ENCODE measurements around the gene FOXI1.
"Not testable (repeated sequence)": the region's sequence is repeated elsewhere in the genome, so short reads cannot be mapped to it uniquely, and the experiment has no call there.

The FOXI1 gene

DNA sequence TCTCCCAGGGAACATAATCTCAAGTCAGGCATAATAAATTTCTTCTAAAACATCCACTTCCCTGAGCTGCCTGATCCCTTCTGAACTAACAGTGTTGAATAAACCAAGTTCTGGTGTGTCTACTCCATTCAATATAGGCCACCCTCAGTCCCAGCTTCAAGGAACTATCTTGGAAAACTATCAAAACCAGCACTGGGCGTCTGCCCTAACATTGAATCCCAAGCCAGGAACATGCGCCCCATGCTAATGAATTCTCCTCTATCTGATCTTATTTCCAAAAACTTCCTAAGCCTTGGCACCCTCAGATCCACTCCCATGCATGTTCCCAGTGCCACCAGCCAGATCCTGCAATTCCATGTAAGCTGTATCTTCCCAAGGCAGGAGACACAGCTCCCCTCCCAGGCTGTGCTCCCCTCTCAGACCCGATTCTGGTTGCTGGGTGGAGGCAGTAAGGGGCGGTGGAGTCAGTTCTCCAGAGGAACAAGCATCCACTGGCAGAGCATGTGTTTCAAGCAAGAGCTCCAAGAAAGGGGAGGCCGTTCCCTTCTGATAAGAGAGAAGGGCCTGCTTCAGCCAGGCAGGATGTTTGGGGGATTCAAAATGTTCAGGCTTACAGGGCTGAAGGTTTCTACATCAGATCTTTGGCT, 13.1 kb upstream of the FOXI1 start:
- DNase-seq (ENCODE audit: low spot score): no peak

DNA sequence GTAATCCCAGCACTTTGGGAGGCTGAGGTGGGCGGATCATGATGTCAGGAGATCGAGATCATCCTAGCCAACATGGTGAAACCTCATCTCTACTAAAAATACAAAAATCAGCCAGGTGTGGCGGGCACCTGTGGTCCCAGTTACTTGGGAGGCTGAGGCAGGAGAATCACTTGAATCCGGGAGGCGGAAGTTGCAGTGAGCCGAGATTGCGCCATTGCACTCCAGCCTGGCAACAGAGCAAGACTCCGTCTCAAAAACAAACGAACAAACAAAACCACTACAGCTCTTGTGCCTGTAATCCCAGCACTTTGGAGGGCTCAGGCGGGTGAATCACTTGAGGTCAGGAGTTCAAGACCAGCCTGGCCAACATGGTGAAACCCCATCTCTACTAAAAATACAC, 11.4 kb upstream of the FOXI1 start:
- not testable (repeated sequence) for DNase-seq (ENCODE audit: low spot score)

DNA sequence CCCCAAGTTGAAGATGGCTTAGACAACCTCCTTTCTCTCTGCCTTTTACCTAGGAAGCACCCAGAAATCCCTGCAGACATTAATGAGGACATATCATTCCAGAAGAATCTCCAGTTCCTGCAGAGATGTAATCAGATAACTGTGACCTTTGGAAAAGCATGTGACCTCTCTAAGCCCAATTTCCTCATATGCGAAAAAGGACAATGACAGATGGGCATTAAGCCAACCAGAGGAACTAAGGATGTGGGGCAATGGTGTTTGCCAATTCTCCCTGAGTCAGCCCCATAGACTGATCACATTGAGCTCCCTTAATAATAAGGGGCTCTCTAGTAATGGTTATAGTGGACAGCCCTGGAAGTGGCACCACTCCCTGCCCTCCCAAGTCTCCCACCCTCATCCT, 10.1 kb upstream of the FOXI1 start:
- DNase-seq (ENCODE audit: low spot score): no peak

DNA sequence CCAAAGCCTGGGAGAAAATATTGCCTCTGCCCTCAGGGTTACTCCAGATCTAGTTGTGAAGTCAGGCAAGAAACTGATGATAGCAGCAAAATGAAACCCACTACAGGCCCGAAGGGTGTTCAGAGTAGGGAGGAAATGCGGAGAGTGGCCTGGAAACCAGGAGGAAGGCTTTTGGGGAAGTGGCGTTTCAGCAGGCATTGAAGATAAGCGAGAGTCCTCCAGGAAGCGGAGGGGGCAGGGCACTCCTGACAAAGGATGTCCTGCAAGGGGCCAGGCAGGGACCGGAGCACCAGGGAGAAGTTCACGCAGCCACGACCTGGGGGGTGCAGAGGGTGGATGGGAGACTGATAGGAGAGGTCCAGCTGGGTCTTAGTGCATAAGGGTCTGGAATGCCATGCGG, 7.8 kb upstream of the FOXI1 start:
- DNase-seq (ENCODE audit: low spot score): peak; percentile 17

DNA sequence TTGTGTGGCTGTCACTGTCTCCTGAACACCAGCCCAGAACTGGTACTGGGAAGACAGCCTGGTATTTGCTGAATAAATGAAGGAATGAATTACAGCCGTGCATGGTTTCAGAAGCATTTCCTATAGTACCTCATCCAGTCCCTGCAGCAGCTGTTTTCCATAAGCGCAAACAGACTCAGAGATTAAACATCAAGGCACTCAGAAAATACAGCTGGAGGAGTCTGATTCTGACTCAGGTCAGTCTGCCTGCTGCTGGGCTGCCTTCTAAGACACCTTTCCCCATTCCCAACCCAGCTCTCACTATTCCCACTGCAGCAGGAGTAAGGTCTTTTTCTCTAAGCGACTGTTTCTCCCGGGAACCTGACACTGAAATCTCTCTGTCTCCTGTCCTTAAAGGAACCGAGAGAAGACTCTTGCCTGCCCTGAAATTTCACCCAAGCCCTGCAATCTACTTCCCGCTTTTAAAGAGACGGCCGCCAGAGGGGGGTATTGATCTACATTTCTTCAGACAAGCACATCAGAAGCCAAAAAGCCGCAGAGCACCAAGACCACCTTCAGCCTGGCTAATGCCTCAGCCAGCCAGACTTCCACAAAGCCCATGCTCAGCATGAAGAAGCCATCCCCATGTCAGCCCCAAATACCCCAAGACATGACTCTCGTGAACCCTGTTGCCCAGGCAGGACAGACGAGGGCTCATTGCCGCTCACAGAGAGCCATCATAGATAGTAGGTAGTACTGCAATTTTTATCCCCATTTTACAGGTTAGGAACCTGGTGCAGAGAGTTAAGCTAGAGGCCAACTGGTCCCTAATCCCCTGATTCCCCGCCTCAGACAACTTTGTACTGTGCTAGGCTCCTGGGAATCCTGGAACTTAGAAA, 5.4 kb upstream of the FOXI1 start:
- peak; percentile 86 for DNase-seq (ENCODE audit: low spot score)

DNA sequence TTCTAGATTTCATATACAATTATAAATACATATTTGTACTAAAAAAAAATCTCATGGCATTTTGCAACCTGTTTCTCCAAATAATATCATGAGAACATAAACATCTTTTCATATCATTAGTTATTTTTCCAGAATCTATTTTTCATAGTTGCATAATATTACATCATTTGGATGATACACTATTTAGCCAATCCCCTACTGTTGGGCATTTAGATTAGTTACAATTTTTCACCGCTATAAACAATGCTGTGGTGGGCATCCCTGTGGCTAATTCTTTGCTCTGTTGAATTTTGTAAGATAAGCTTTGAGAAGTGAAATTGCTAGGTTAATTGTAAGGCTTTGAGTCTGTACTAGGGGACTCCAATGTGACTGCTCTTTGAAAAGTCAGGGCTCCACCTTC, 2.2 kb upstream of the FOXI1 start:
- DNase-seq (ENCODE audit: low spot score): no peak

DNA sequence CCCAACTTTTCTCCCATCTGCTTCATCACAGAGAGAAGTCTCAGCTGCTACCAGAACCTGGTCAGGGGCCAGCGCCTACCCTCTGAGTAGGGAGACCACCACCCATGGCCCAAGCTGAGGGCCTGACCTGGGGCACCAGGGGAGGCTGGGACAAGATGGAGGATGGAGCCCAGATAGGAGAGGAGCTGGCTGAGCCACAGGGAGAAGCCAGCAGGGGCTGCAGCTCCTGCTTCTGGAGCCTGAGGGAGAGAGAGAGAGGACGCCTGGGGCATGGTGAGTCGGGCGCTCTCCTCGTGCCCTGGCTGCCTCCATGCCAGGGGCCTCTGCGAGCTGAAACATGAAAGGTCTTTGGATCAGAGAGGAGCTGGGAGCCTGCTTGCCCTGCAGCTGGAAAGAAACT, 1.4 kb upstream of the FOXI1 start:
- no peak for DNase-seq (ENCODE audit: low spot score)

DNA sequence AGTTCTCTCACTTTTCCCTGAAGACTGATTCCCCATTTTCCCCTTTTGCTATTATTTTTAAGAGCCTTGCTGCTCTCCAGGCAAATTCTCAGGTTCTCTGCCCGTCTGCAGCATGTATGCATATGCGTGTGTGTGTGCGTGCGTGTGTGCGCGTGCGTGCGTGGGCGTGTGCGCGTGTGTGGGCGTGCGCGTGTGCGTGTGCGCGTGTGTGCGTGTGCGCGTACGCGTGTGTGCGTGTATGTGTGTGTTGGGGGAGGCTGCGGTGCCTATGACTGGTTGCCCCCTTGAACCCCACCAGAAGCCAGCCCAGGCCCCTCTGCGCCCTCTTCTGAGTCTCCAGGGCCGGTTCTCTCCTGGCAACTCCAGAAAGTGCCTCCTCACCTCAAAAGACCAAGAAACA, 987 bp upstream of the FOXI1 start:
- DNase-seq (ENCODE audit: low spot score): no peak

DNA sequence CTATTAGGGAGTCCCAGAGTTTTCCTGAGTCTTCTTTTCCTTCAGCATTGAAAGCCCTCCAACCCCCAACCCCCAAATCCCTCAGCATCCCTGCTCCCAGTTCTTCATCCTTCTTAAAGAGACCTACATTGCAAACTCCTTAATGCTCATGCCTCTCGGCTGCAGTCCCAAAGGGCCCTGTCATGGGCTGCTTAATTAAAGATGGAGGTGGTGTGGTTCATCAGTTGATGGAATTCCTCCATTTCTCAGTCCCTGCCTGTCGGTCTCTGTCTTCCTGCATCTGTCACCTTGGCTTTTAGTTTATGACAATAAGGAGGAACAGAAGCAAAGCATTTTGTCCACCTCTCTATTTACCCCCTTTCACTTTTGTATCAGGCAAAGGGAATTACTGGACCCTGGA, 2.0 kb downstream of the FOXI1 start:
- no peak for DNase-seq (ENCODE audit: low spot score)

DNA sequence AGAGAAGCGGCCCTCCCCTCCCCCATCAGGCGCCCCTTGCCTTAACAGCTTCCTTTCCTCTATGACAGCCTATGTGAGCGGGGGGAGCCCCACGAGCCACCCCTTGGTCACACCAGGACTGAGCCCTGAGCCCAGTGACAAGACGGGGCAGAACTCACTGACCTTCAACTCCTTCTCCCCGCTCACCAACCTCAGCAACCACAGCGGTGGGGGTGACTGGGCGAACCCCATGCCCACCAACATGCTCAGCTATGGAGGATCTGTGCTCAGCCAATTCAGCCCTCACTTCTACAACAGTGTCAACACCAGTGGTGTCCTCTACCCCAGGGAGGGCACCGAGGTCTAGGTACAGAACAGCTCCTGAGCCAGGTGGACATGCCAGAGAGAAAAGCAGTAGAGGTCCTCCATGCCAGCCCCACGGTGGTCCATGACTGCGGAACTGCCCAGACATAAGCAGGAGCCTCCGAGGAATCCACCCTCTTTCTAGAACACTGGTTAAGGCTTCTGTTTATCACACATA, 2.6 kb downstream of the FOXI1 start:
- DNase-seq (ENCODE audit: low spot score): no peak

DNA sequence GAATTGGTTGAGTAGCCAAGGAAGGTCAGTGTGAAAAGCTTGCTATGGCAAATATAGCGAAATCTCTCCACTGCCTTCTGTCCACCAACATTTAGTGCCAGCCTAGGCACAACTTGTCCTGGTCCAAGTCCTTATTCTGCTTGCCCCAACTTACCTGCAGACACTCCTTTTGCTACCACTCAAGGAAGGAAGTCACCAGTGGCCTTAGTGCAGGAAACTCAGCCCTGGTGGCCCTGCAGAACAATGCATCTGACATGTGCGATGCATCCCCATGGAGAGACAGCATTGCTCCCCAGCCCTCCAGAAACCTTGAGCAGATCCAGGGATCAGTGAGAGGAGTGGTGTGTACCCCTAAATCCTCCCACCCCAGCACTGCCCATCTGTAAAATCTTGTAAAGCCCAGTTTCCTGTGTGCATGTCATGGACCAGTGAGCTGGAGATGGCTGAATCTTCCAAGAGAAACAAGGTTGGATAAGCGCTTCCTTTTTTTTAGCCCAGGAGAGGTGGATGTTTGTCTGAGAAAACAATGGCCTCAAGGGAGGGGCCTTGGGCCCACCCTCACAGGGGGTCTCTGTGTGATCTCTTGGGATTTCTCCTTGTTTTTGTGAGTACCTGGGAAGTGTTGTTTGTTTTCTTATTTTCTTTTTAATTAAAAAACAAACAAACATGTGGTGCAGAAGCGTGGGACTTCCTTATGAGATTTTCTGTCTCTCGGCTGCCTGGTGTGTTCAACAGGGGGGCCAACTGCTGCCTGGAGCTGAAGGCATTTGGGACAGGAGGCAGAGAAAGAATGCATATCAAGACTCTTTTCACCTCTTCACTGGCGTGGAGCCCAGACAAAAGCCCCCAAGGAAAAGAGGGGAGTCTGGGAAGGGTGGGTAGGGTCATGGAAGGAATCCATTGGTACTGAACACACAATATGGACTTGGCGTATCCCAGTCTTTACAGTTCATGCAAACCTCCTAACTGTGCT, 3.6 kb downstream of the FOXI1 start:
- no peak for DNase-seq (ENCODE audit: low spot score)

DNA sequence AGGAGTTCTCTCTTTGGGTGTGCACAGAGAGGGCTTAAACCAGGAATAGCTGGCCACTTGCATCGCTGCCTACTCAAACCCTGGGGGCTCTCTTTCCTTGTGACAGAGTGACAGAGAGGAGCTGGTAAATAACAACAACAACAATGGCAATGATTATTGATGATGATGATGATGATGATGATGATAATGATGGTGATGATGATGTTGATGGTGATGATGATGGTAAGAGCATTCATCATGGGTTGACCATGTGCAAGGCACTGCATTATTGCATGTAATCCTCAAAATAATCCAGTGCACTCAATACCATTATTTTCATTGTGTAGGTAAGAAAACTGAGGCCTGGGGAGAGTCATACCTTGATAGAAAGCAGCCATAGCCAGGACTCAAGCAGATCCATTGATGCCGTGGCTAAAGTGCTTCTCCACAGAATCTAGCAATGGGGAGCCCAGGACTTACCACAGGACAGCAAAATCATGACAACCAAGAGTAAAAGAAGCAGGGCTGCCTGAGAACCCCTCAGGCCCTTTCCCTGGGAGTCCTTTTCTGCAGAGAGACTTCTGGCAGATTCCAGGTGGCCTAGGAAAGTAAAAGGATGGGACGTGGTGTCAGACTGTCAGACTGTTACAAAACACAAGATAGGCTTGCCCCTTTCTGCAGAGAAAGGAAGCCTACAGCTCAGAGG, 4.8 kb downstream of the FOXI1 start:
- no peak for DNase-seq (ENCODE audit: low spot score)

DNA sequence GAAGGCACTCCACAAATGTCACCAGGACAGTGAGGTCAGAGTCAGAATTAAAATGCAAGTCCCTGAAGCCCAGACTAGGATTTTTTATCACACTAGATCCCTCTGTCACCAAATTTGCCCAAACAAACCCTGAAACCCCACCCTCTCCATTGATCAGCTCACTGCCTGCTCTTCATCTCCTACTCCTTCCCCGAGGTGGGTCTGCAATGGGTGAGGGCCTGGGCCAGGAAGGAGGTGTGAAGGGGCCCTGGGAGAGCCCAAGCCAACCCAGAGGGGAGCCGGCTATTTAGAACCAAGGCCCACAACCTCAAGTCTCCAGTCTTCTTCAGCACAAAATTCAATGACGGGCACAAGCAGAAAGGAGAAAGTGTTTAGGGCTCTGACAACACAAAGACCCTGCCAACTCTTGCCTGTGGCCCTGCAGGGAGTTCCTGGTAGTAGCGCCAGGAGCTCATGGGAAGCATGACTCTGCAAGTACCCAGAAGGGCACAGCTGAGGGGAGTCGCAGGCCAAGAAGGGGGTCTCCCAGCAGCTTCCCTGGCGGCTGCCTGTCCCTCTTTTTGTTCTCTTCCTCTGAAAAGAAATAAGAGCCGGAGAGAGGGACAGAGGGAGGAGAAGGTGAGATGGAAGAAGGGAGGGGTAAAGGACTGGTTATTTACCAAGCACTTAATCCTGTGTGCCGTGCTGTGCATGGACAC, 5.5 kb downstream of the FOXI1 start:
- DNase-seq (ENCODE audit: low spot score): no peak

DNA sequence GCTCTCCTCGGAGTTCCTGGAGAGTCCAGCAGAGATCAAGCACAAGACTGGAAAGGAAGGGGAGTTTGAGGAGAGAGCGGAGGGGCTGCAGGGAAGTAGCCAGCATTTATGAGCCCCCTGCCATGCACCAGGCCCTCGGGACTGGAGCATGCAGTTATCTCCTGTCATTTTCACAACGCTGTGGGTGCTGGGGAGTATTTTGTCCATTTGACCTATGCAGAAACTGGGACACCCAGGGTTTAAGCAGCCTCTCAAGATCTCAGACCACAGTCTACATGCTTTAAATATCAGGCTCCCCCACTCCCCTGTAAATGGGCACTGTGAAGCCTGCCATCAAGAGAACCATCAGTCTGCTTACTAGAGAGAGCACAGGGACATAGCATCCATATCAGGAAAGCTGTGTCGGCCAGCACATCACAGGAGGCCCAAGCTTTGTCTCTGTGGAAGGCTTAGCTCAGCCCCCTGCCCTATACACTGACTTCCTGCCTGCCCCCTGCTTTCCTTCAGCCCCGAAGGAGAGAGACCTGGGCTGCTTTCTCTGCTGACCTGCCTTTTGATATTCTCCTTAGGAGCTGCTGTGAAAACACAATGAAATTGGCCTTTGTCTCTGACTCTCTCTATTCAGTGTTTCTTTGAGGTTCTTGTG, 7.3 kb downstream of the FOXI1 start:
- no peak for DNase-seq (ENCODE audit: low spot score)

DNA sequence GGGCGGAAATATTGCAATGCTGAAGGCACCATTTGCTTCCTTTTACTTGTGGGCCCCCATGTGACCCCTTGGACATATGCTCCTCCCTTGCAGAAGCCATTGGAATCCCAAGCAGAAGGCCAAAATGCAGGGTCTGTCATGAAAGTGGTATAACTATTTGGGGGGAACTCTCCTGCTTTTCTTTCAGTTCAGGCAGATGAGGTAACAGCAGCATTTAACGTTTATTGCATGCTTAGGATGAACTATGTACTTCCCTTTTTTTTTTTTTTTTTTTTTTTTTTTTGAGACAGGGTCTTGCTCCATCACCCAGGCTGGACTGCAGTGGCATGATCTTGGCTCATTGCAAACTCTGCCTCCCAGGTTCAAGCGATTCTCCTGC, 7.8 kb downstream of the FOXI1 start:
- no peak for DNase-seq (ENCODE audit: low spot score)

DNA sequence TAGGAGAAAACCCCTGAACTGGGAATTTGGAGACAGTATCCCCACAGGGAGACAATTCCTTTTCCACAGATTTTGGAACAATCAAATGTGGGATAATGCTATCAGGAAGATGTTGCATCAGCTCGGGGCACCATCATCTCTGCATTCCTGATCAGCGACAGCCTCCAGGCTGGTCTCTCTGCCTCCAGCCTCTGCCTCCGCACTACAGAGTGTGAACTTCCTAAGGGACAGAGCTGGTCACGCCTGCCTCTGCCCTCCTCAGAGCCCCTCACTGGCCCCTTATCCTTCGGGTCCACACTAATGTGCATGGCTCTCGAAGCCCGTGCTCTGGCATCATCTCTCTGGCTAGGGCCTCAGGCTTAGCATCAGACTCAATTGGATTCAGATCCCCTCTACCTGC, 8.6 kb downstream of the FOXI1 start:
- no peak for DNase-seq (ENCODE audit: low spot score)

DNA sequence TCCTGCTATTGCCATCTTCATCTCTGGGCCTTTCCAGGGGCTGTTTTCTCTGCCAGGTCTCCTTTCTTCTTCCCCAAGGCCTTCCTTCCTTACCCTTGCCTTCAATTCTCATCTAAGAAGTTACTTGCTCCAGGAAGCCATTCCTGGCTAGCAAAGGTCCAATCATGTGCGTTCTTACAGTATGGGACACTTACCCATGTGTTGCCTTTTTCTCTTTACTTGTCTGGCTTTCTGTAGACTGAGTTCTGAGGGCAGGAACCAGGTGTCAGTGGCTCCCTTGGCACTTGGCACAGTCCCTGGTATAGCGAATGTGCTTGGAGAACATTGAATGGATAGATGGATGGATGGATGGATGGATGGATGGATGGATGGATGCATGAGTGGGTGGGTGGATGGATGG, 10.2 kb downstream of the FOXI1 start:
- DNase-seq (ENCODE audit: low spot score): no peak

DNA sequence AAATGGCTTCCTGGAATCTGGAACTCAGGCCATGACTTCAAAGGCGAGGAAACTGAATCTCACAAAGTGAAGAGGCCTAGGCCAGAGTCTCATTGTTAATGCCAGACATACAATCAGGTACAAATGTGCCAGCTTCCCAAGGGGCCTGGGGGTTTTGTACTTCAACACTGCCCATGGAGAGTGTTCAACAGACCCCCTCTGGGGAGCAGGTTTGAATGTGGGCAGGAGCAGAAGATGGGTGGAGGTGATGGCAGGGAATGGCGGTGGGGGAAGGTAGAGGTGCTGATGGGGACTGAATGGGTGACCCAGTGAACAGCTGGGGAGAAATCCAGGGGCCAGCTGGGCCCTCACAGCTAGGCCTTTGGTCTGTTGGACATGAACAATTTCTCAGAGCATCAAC, 12.0 kb downstream of the FOXI1 start:
- DNase-seq (ENCODE audit: low spot score): no peak

DNA sequence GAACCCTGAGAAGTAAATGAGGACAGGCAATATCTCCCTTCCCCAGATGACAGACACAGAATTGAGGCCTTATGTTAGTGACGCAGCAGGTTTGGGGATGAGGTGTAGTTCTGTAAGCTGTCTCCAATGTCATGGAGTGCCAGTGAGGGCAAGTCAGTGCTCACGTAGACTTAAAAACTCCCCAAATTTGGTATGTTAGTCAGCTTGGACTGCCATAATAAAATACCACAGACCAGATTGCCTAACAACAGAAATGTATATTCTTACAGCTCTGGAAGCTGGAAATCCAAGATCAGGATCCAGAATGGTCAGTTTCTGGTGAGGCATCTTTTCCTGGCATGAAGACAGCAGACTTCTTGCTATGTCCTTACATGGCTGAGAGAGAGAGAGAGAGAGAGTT, 14.9 kb downstream of the FOXI1 start:
- DNase-seq (ENCODE audit: low spot score): no peak

DNA sequence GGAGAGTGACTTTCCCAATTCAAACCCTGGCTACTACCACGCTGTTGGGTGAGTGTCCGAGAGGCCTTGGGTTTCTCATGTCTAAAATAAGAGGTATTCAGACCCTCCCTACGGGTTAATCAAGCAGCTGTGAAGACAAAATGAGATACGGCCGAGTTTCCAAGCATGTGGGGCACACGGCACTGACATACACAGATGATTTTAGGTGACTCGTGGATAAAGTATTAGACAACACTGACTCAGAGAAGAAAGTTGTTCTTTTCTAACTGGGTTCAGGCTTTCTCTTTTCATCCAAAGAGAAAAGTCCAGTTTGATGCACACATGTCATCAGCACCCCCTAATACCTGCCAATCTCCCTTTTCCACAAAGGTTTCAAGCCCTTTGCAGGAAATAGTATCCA, 15.6 kb downstream of the FOXI1 start:
- DNase-seq (ENCODE audit: low spot score): no peak

DNA sequence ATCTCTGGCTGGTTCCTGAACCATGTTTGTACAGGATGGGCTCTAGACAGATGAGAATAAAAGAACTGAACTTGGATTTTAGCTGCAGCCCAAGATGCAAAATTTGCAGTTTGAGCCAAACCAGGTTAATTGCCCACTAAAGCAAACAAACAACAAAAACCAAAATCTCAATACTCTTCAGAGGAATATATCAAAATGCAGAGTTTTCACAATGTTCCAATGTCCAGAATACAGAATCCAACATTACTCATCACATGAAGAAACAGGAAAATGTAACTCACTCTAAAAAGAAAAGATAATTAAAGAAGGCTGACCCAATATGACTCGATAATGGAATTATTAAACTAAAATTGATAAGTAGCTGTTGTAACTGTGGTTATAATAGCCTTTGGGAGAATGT, 20.4 kb downstream of the FOXI1 start:
- no peak for DNase-seq (ENCODE audit: low spot score)

All from pons (tissue), 1 donor.